Measurements from ENCODE around the gene LMF1. TPM values are rescaled to one million over a fixed set of nuclear protein-coding genes. Genes with fewer than 3 reads are reported as not detected.

LMF1 gene
- total and polyA plus RNA-seq, 9 of the 15 experiments (the other 6 are each of a cell fraction or from before 2014, with no cell fraction given) = 0.11 to 1.6 (median 0.55) TPM; not detected in 1

GRCh38 chr16:828891-829290, 141.9 kb downstream of the LMF1 start:
- no peak for DNase-seq (ENCODE audit: extremely low read depth in 1 of 4, low spot score in 3 of 4)
- in situ Hi-C loops (cut with MboI) (no loop called here), intact Hi-C loops (cut with micrococcal nuclease) (no loop called here)
- H3K79me2 ChIP-seq (ENCODE audit: control insufficient read depth, insufficient read depth, low read length) = no peaks in the 10 kb centered on the region
- no peak for ATAC-seq
- POLR2A ChIA-PET = no interaction called here
- no peaks in the 10 kb centered on the region for H3K9me3 ChIP-seq (replicated peaks; ENCODE audit: control insufficient read depth, insufficient read depth, low read depth, low read length)
- H4K20me1 ChIP-seq (replicated peaks; ENCODE audit: control insufficient read depth, insufficient read depth, low read length) = no peaks in the 10 kb centered on the region
- no TSS peak for BruUV-seq (replicated peaks)
- CTCF ChIA-PET (ENCODE audit: low intra/inter-chr PET ratio) = no interaction called here
- H3K9ac ChIP-seq (ENCODE audit: insufficient read depth in 1 of 2, low read depth in 2 of 2, low read length in 2 of 2) = no peak overlapping the region
- no peak for TF ChIP-seq RCOR1 (IDR thresholded peaks at IDR 0.05; ENCODE audit: borderline replicate concordance in 1 of 2, low read depth in 2 of 2, low read length in 2 of 2)
- no peak for TF ChIP-seq ZNF589 (CRISPR knock-in tag; IDR thresholded peaks at IDR 0.05; ENCODE audit: low read depth)
- no peak for TF ChIP-seq TOE1 (IDR thresholded peaks at IDR 0.05; ENCODE audit: borderline replicate concordance)
- no peak for TF ChIP-seq TOE1 (CRISPR knock-in tag; IDR thresholded peaks at IDR 0.05; ENCODE audit: borderline replicate concordance, low read depth)
- TF ChIP-seq LCOR (CRISPR knock-in tag; IDR thresholded peaks at IDR 0.05) = no peak
- no peak for TF ChIP-seq HOXB6 (CRISPR knock-in tag; IDR thresholded peaks at IDR 0.05; ENCODE audit: borderline replicate concordance)
- TF ChIP-seq SREBF2 (CRISPR knock-in tag; IDR thresholded peaks at IDR 0.05) = no peak
- TF ChIP-seq GTF2B (IDR thresholded peaks at IDR 0.05; ENCODE audit: extremely low read depth, insufficient read length) = no peak
- TF ChIP-seq RFX5 (IDR thresholded peaks at IDR 0.05; ENCODE audit: low read depth, low read length) = no peak
- no peak for TF ChIP-seq SRSF1 (IDR thresholded peaks at IDR 0.05; ENCODE audit: low read depth, low read length)
- FAIRE-seq = no peak
- no peaks in the 10 kb centered on the region for H3K9me1 ChIP-seq (ENCODE audit: control insufficient read depth, insufficient read depth, low read length)
- H3K36me3 ChIP-seq (ENCODE audit: control insufficient read depth, insufficient read depth, low read length) = no peaks in the 10 kb centered on the region
- 2% methylated on average over 12 of the region's 17 CpGs for WGBS (ENCODE audit: insufficient coverage, low coverage, missing lambda C conversion rate)
- H3K4me2 ChIP-seq (ENCODE audit: insufficient read depth, low read length) = no peak overlapping the region
- H3K27ac ChIP-seq (ENCODE audit: extremely low read depth, low read depth, low read length) = no peak overlapping the region
- H2AFZ ChIP-seq (ENCODE audit: low read depth, low read length) = no peak overlapping the region
- peaks cover 70 to 90% of the 10 kb centered on the region in 2 experiments; a peak in 4 of 5 replicates for H3K27me3 ChIP-seq (ENCODE audit: control insufficient read depth in 2 of 2, insufficient read depth in 2 of 2, low read length in 2 of 2)
- no peak overlapping the region for H3K4me3 ChIP-seq
- H3K4me1 ChIP-seq (replicated peaks in 1 of 2; ENCODE audit: control insufficient read depth in 2 of 2, insufficient read depth in 2 of 2, low read length in 2 of 2) = peaks cover 0 to 43% of the 10 kb centered on the region in 2 experiments; a peak in 3 of 5 replicates

Data from K562 (cell line).